GM12878 (cell line): ENCODE results near the gene PRPS1. TPM values are rescaled to one million over a fixed set of nuclear protein-coding genes. Genes with fewer than 3 reads are reported as not detected.

Experiments used
- ATAC-seq: fragments of 200-7000 bp; cut with Tn5 transposase; 3 replicates; pipeline ENCODE4 v1.9.1; 2020; ENCODE audit warnings: mild to moderate bottlenecking, moderate library complexity
- BruUV-seq: library from RNA; stranded (reverse); fragments of 400-500 nt; replicated peaks from 2 replicates; lab custom pipeline; 2021; lab: Mats Ljungman, UMichigan
- CTCF ChIA-PET: fragments of 300-600 bp; sonication (Branson Sonifier 250); formaldehyde crosslinking; extraction: SDS; loops from one replicate; lab custom pipeline; 2021; ENCODE audit warnings: inconsistent platforms; lab: Yijun Ruan, JAX
- POLR2A ChIA-PET: fragments of 350-600 bp; formaldehyde crosslinking; extraction: SDS; loops from one replicate; lab custom pipeline; 2021; ENCODE audit warnings: inconsistent platforms; lab: Charles Lee
- RAD21 ChIA-PET: fragments of 300-600 bp; sonication (Branson Sonifier 250); formaldehyde crosslinking; loops from one replicate; lab custom pipeline; 2023; ENCODE audit warnings: antibody characterized with exemption; ENCODE audit not compliant: unreplicated experiment; lab: Charles Lee
- SMC1A ChIA-PET: fragments of 300-600 bp; sonication (Branson Sonifier 250); formaldehyde crosslinking; loops from one replicate; lab custom pipeline; 2023; ENCODE audit not compliant: unreplicated experiment, uncharacterized antibody; lab: Charles Lee
- DNase-seq: peaks from one replicate; pipeline ENCODE4 v3.0.0-alpha.2; 2011; ENCODE audit warnings: low read depth, low spot score
- FAIRE-seq: peaks from 3 replicates; lab custom pipeline; 2011; peaks lifted over from hg19 to GRCh38; lab: Jason Lieb, UNC
- H2AFZ ChIP-seq: 2 replicates; pipeline ENCODE4 v1.6.0; 2011; ENCODE audit warnings: low read depth, low read length, control low read depth; ENCODE audit not compliant: control insufficient read depth
- H3K27ac ChIP-seq: 2 replicates; pipeline ENCODE4 v1.5.1; 2011; ENCODE audit warnings: control low read depth; ENCODE audit not compliant: control insufficient read depth, insufficient read depth
- H3K27me3 ChIP-seq, 2 experiments: replicated peaks in 1 of 2; 2 replicates each; pipeline versions ENCODE4 v1.6.0 to v1.6.1; 2011; ENCODE audit warnings: low read length in 1 of 2; ENCODE audit not compliant: control insufficient read depth in 2 of 2, insufficient read depth in 2 of 2
- H3K36me3 ChIP-seq, 2 experiments: 2 replicates each; pipeline ENCODE4 v1.5.1; 2011; ENCODE audit warnings: low read length in 1 of 2; ENCODE audit not compliant: control insufficient read depth in 2 of 2, insufficient read depth in 2 of 2
- H3K4me1 ChIP-seq: 2 replicates; pipeline ENCODE4 v1.6.1; 2011; ENCODE audit warnings: mild to moderate bottlenecking, low read length, moderate library complexity, mixed read lengths; ENCODE audit not compliant: control insufficient read depth, insufficient read depth
- H3K4me2 ChIP-seq: 2 replicates; pipeline ENCODE4 v1.6.0; 2011; ENCODE audit warnings: control low read depth; ENCODE audit not compliant: control insufficient read depth, insufficient read depth
- H3K4me3 ChIP-seq: fragments of 200-600 bp; sonication (generic); 2 replicates; pipeline ENCODE4 v1.5.1; 2016
- H3K79me2 ChIP-seq: 2 replicates; pipeline ENCODE4 v1.6.0; 2011; ENCODE audit warnings: low read length; ENCODE audit not compliant: control insufficient read depth, insufficient read depth
- H3K9ac ChIP-seq: 2 replicates; pipeline ENCODE4 v1.8.0; 2011; ENCODE audit warnings: low read length, control low read depth, mixed read lengths; ENCODE audit not compliant: control insufficient read depth, insufficient read depth
- H3K9me3 ChIP-seq: replicated peaks from 3 replicates; pipeline ENCODE4 v1.5.1; 2011; ENCODE audit warnings: mild to moderate bottlenecking, low read length; ENCODE audit not compliant: control insufficient read depth, insufficient read depth
- H4K20me1 ChIP-seq: 2 replicates; pipeline ENCODE4 v1.6.0; 2011; ENCODE audit not compliant: control insufficient read depth, insufficient read depth
- BHLHE40 ChIP-seq, 2 experiments: fragments of 450-650 bp in 1 of 2; IDR thresholded peaks; 2 replicates each; pipeline ENCODE4 v1.6.1; 2011 to 2017; ENCODE audit warnings: low read depth in 2 of 2, borderline replicate concordance in 1 of 2, improper control_type of control experiment in 1 of 2, low read length in 1 of 2, mild to moderate bottlenecking in 1 of 2
- CREB1 ChIP-seq: IDR thresholded peaks from 2 replicates; pipeline ENCODE4 v1.6.1; 2012; ENCODE audit warnings: low read depth, mild to moderate bottlenecking, inconsistent platforms
- NBN ChIP-seq: fragments of 450-650 bp; IDR thresholded peaks from 2 replicates; pipeline ENCODE4 v1.6.1; 2016
- POLR2A ChIP-seq: IDR thresholded peaks from 2 replicates; pipeline ENCODE4 v1.6.1; 2011; ENCODE audit warnings: low read depth, mild to moderate bottlenecking, low read length
- RELA ChIP-seq: fragments of 450-650 bp; IDR thresholded peaks from 2 replicates; pipeline ENCODE4 v1.8.0; 2014; ENCODE audit warnings: borderline replicate concordance; ENCODE audit not compliant: partially characterized antibody
- WGBS: methylation state at CpG from one replicate; pipeline ENCODE4 v1.1.6; 2016; ENCODE audit warnings: low lambda C conversion rate; ENCODE audit not compliant: insufficient replicate concordance, insufficient coverage; ENCODE audit errors: missing lambda C conversion rate; 5-methylcytosine and 5-hydroxymethylcytosine counted together
- in situ Hi-C: fragments of 300-500 bp; cut with MboI; formaldehyde crosslinking; loops from 9 replicates; pipeline ENCODE4 v1.14.3; 2018; ENCODE audit warnings: mixed read lengths
- intact Hi-C: fragments of 100-400 bp; cut with micrococcal nuclease; formaldehyde crosslinking; loops from one replicate; pipeline ENCODE4 v1.14.2; 2022; ENCODE audit not compliant: unreplicated experiment
- polyA plus RNA-seq, 11 experiments: library from polyadenylated mRNA; depleted of rRNA in 4 of 11; unstranded in 6 of 11; stranded (reverse) in 5 of 11; fragments of >200 nt; fragmentation: Nextera tagmentation in 4 of 11; fragmentation: Illumina TruSeq in 1 of 11; extraction: Ambion mirVana in 4 of 11; extraction: Trizol in 1 of 11; gene quantifications; 1 replicate in 1 of 11; 2 replicates in 10 of 11; pipeline versions ENCODE4 v1.2.1 to v1.2.3, GENCODE V29; 2011 to 2016; ENCODE audit warnings: inconsistent platforms in 2 of 11, missing spikeins in 2 of 11, low read depth in 1 of 11
- total RNA-seq, 4 experiments: library from RNA; depleted of rRNA in 3 of 4; stranded (reverse); fragments of >200 nt in 3 of 4; fragmentation: Illumina TruSeq in 1 of 4; extraction: Trizol in 1 of 4; gene quantifications; 2 replicates each; pipeline versions ENCODE4 v1.2.1 to v1.2.3, GENCODE V29; 2013 to 2021

PRPS1 gene
- total and polyA plus RNA-seq, 10 of the 15 experiments (the other 5 are each of a cell fraction or from before 2014, with no cell fraction given): 26.5 to 86.5 (median 61.1) TPM

GRCh38 chrX:107628662-107629539 is 591 bp downstream of the PRPS1 start:
- H2AFZ ChIP-seq: peak overlapping the region; percentile 20
- H3K27ac ChIP-seq: peak overlapping the region; percentile 73
- peak overlapping the region; percentile 74 for H3K4me3 ChIP-seq
- TSS peak; percentile 84 for BruUV-seq
- ChIA-PET RAD21 (interaction anchor here (0.7 to 2.3 kb wide), 10 partner anchors 32 to 149 kb away, joined by 3 to 12 read pairs (median 3); partner anchors contain the start of genes NCBP2L and TSC22D3), POLR2A (interaction anchor here (0.7 to 0.9 kb wide), 4 partner anchors 10 to 35 kb away, joined by 3 to 7 read pairs (median 4); no protein-coding TSS in a partner anchor), CTCF (interaction anchor here (0.9 to 6.1 kb wide), 7 partner anchors 14 to 150 kb away, joined by 3 to 50 read pairs (median 3); partner anchors contain the start of genes NCBP2L and TSC22D3), SMC1A (interaction anchor here (0.9 to 5.2 kb wide), 11 partner anchors 11 to 148 kb away, joined by 3 to 22 read pairs (median 4); partner anchors contain the start of gene NCBP2L)
- H4K20me1 ChIP-seq: no peaks in the 10 kb centered on the region
- no peaks in the 10 kb centered on the region for H3K36me3 ChIP-seq
- no peaks in the 10 kb centered on the region for H3K9me3 ChIP-seq
- no peaks in the 10 kb centered on the region for H3K4me1 ChIP-seq
- H3K79me2 ChIP-seq: peaks cover 30% of the 10 kb centered on the region
- FAIRE-seq (no peak), DNase-seq (no peak), ATAC-seq (peak; percentile 76)
- 22% methylated on average over 28 of the region's 29 CpGs for WGBS
- peak overlapping the region; percentile 68 for H3K9ac ChIP-seq
- no peaks in the 10 kb centered on the region for H3K27me3 ChIP-seq
- in situ Hi-C loops (no loop called here), intact Hi-C loops (no loop called here)
- peak overlapping the region; percentile 5 for H3K4me2 ChIP-seq
- TF ChIP-seq NBN (0 out of 2 replicates have a peak, but pooled peaks have one; percentile 21), POLR2A (peak; percentile 69), RELA (no peak), CREB1 (0 out of 2 replicates have a peak, but pooled peaks have one; percentile 5), BHLHE40 (IDR thresholded peaks at IDR 0.05; ENCODE audit: borderline replicate concordance in 1 of 2, low read depth in 2 of 2, low read length in 1 of 2) (peak in 1 of 2 experiments; percentile 47; a peak in 1 of 4 replicates)
